AG20443 (cell line): ENCODE data around the gene GHRHR.

Experiments
- DNase-seq: peaks from one replicate; pipeline ENCODE4 v3.0.0; 2012; ENCODE audit warnings: low spot score, mixed read lengths

GHRHR gene

DNA sequence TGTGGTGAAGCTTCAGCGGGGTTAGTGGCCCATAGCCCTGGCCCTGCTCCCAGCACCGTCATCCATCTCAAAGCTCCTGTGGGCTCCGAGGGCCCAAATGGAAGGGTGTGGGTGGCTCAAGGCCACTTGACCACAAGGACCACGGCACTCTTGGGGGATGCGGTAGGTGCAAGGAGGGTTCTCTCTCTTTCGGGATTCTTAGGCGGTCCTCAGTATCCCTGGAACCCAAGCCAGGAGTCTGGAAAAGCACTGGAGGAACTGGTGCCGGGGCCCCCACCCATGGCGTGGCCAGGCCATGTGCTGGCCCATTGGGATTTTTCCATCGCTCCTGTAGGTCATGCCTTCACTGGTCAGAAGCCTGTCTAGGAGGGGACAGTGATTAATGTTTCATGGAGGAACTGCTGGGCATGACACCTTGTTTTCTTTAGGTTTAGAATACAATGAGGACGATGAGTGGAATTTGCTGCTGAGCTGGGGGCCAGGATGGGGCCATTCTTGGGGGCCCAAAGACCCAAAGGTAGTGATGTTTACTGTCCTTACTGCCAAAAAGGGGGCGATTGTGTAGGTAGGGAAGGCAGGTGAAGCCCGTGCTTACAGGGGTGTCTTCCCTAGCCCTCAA lies 35.4 kb upstream of the GHRHR start:
- DNase-seq: no peak

DNA sequence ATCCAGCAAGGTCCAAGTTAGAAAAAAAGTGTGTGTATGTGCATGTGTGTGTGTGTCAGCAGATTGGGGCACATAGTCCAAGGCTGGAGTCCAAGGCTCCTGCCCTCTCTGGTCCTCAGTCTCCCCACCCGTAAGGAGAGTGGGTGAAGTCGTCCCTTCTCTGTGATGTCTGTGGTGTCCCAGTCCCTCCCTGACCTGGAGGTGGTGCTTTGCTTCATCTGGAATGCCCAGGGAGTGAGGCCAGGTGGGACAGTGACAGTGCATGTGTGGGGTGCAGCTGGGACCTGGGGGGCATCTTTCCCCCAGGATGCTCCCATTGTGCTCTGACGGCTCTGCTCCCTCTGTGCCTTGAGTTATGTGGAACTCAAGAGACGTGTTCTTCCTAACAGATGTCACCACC lies 34.1 kb upstream of the GHRHR start:
- no peak for DNase-seq

DNA sequence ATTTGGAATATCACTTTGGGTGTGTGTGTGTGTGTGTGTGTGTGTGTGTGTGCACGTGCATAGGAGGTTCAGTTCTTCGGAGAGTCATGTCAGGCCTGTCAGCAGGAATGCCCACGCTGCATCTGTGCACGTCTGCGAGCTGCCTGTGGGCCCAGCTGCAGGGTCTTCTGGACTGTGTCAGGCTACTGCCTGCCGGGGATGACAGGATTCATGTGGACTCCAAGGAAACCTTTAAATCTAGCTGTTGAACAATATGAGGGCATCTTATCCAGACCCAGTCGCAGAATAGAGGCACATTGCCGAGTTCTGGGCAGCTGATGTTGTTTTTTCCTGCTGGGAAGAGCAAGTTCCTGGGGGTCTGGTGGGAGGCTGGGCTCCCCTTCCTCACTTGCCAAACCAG lies 33.1 kb upstream of the GHRHR start:
- DNase-seq: no peak

GRCh38 chr7:30931161-30931928 lies 32.4 kb upstream of the GHRHR start:
- DNase-seq: peak; percentile 92

DNA sequence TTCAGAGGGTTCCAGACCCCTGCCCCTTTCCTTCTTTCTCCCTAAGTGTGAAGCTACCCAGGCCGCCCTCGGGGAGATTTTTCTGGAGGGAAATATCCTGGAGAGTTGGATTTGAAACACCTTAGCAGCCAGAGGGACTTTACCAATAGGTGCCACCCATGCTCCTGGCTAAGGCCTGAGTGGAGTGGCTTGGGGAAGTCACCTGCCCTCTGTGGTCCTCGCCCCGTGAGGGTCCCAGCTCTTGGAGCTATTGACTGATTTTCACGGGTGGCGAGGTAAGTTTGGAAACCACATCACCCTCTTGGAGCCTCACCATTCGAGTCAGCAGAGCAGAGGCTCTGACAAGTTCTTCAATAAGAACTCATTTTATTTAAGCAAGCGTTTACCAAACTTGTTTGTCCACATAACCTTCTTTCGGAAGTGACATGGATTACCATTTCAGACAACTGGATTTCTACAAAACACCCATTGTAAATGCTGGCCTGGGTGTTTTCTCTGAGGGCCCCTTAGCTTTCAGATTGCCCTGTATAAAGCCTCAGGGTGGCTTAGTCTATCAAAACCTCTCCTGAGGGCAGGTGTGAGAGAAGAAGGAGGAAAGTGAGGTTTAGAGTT lies 31.7 kb upstream of the GHRHR start:
- peak; percentile 7 for DNase-seq

DNA sequence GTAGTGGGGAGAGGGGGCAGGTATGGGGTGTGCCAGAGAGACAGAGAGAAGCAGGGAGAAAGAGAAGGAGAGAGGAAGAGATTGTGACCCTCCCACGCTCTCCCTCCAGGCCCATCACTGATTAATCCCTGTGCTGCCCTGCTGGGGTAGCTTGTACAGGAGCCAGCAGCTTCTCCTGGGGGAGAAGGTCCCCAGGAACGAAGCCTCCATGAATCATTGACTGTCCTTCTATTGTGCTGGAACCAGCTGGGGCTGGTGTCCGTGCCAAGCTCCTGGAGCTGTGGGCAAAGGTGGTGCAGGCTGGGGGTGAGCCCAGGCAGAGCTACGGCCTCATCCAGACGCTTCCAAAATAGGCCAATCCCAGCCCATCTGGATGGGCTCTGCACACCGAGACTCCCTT lies 31.2 kb upstream of the GHRHR start:
- DNase-seq: peak; percentile 8

- DNase-seq: peak; percentile 5
These were observed 30.4 kb upstream of the GHRHR start for GRCh38 chr7:30933124-30933974.

GRCh38 chr7:30934225-30934624 lies 29.5 kb upstream of the GHRHR start:
- peak; percentile 4 for DNase-seq

DNA sequence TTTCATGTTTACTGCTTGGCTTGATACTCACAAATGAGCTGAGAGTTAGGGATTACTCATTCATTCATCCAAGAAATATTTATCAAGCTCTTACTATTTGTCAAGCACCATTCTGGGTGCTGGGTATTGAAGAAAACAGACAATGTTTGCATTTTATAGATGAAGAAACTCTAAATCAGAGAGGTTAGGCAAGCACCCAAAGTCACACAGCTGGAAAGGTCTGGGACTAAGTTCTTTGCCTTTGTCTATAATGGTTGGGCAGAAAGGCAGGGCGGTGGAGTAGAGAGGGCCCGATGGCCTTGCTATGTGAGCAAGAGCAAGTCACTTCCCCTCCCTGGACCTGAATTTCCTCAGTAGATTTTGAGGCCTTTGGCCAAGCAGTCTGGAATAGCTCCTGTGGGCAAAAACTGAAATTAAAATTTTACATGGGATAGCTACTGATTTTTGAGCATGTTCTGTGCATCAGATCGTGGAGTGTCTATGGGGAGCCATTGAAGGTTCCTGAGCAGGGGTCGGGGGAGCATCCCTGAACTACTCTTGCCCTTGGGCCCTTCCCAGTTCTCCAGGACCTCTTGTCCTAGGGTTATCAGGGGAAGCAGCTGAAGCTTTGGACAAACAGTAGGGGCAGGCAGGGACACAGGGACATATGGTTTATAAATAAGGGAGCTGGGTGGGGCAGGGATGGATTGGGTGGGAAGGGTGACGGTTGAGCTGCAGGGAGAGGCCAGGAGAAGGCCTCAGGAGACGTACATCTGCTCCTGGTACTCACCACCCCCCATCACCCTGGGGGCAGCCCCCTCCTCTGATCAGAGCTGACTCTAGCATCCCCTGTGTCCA lies 28.8 kb upstream of the GHRHR start:
- no peak for DNase-seq

GRCh38 chr7:30935569-30935877 lies 28.2 kb upstream of the GHRHR start:
- DNase-seq: no peak

GRCh38 chr7:30936650-30937245 lies 27.0 kb upstream of the GHRHR start:
- DNase-seq: peak; percentile 4

- no peak for DNase-seq
These were observed 26.3 kb upstream of the GHRHR start for GRCh38 chr7:30937416-30937815.

- peak; percentile 88 for DNase-seq
These were observed 25.1 kb upstream of the GHRHR start for GRCh38 chr7:30938435-30939316.

DNA sequence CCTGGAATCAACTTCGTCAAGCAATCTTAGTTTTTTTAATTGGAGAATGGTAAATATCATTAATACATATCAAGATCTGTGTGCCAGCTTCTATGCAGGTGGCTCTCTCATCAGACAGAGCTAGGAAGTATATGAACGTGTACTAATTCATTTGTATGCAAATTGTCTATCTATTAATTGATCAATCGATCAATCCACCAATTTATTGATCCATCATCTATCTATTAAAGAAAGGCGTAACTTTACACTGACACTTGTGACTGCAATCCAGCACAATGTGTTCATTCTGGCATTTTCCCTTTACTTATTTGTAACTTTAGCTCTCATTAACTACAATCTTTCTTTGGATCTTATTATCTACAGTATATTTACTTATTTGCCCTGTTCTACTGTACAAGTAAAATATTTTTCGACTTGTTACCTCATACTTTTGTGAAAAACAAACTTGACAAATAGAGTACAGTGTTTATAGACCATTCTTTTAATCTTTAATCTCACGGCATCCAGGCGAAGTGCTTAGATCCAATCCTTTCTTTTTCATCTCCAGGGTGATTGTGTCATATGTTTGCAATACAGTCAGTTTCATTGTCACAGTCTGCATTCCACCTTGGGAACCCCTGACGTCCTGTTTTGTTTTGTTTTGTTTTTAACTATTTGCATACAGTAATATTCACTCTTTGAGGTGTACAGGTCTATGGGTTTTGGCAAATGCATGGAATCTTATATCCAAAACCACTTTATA lies 22.0 kb upstream of the GHRHR start:
- no peak for DNase-seq

- DNase-seq: no peak
These were observed 13.6 kb upstream of the GHRHR start for GRCh38 chr7:30950197-30950596.

- DNase-seq: no peak
These were observed 8.8 kb upstream of the GHRHR start for GRCh38 chr7:30954914-30955313.

DNA sequence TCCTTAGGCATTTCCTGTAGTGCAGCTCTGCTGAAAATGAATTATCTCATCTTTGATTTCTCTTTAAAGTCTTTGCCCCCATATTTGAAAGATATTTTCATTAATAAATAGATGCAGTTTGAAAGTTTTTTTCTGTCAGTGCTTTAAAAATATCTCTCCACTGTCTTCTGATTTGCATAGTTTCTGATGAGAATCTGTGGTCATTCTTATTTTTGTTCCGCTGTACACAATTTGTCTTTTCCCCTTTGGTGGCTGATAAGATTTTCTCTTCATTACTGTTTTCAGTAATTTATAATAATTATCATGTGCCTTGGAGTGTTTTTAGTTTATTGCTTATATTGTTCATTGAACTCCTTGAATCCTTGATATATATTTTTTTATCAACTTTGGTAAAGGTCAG lies 7.0 kb upstream of the GHRHR start:
- DNase-seq: no peak

- peak; percentile 12 for DNase-seq
These were observed 1.6 kb downstream of the GHRHR start for GRCh38 chr7:30965372-30965771.

DNA sequence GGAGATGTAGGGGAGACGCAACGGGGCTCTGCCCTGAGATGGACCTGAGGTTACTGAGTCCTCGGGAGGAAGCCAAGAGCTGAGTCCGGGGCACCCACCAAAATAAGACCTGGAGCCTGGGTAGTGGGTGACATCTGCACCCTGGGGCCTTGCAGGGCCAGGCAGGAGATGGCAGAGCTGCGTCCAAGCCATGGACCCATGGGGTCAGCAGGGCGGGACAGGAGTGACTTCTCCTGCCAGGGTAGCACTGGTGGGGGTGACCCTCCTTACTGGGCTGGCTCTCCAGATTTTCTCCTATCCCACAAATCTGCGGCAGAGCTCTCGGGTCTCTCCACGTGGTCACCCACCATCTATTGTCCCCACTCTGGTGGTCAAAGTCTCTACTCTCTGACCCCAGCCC lies 2.1 kb downstream of the GHRHR start:
- peak; percentile 5 for DNase-seq

GRCh38 chr7:30968294-30968693 lies 4.5 kb downstream of the GHRHR start:
- no peak for DNase-seq
